NCI-H1436 (cell line): ENCODE measurements around the gene LRRC27.

ENCODE experiments used
- DNase-seq: peaks from one replicate; lab custom pipeline; 2025; lab: John Stamatoyannopoulos, UW

The LRRC27 gene

GRCh38 chr10:132390921-132391675 is 59.1 kb downstream of the LRRC27 start:
- no peak for DNase-seq

- DNase-seq, result no peak
These were observed 59.7 kb downstream of the LRRC27 start for GRCh38 chr10:132391676-132392020.

- no peak for DNase-seq
These were observed 60.3 kb downstream of the LRRC27 start for GRCh38 chr10:132392184-132392800.

- DNase-seq, result no peak
These were observed 61.1 kb downstream of the LRRC27 start for GRCh38 chr10:132392811-132393694.

GRCh38 chr10:132393695-132394181 is 61.7 kb downstream of the LRRC27 start:
- no peak for DNase-seq

- no peak for DNase-seq
These were observed 62.3 kb downstream of the LRRC27 start for GRCh38 chr10:132394201-132394811.

GRCh38 chr10:132394936-132395703 is 63.1 kb downstream of the LRRC27 start:
- DNase-seq, result no peak

- DNase-seq, result no peak
These were observed 63.9 kb downstream of the LRRC27 start for GRCh38 chr10:132395704-132396493.

GRCh38 chr10:132396494-132397035 is 64.6 kb downstream of the LRRC27 start:
- peak; percentile 80 for DNase-seq

- no peak for DNase-seq
These were observed 65.1 kb downstream of the LRRC27 start, which contains the start of gene PWWP2B for GRCh38 chr10:132397036-132397541. TSS of gene PWWP2B (plus strand) at chr10:132397200. CDS start at chr10:132397227, 27 bp downstream.

GRCh38 chr10:132397671-132398565 is 65.9 kb downstream of the LRRC27 start:
- DNase-seq, result no peak

GRCh38 chr10:132398566-132398991 is 66.6 kb downstream of the LRRC27 start:
- no peak for DNase-seq

- DNase-seq, result peak; percentile 69
These were observed 67.4 kb downstream of the LRRC27 start for GRCh38 chr10:132399117-132400035.

- no peak for DNase-seq
These were observed 68.1 kb downstream of the LRRC27 start for GRCh38 chr10:132400041-132400546.

GRCh38 chr10:132400547-132401151 is 68.7 kb downstream of the LRRC27 start:
- DNase-seq, result no peak

GRCh38 chr10:132401401-132402118 is 69.6 kb downstream of the LRRC27 start:
- no peak for DNase-seq
